H9 (cell line): ENCODE results near the gene XRCC3. TPM values are rescaled to one million over a fixed set of nuclear protein-coding genes. Genes with fewer than 3 reads are reported as not detected.

Source experiments
- DNase-seq: peaks from one replicate; pipeline ENCODE4 v3.0.0-alpha.2; 2017
- H2AFZ ChIP-seq: one replicate; pipeline ENCODE4 v1.6.1; 2013; ENCODE audit warnings: mild to moderate bottlenecking, low read length, control low read depth, moderate library complexity
- H2AK5ac ChIP-seq: 2 replicates; pipeline ENCODE4 v1.6.1; 2013; ENCODE audit warnings: low read length, control low read depth, mixed read lengths; ENCODE audit not compliant: insufficient read length
- H2BK120ac ChIP-seq: one replicate; pipeline ENCODE4 v1.6.1; 2013; ENCODE audit warnings: low read depth, mild to moderate bottlenecking, low read length, control low read depth, inconsistent platforms; ENCODE audit not compliant: poor library complexity, severe bottlenecking
- H2BK12ac ChIP-seq: 2 replicates; pipeline ENCODE4 v1.6.1; 2013; ENCODE audit warnings: low read length, control low read depth, mixed read lengths, low read depth; ENCODE audit not compliant: insufficient read length
- H2BK15ac ChIP-seq: 2 replicates; pipeline ENCODE4 v1.6.1; 2013; ENCODE audit warnings: low read depth, low read length, control low read depth
- H2BK20ac ChIP-seq: one replicate; pipeline ENCODE4 v1.6.1; 2013; ENCODE audit warnings: low read depth, mild to moderate bottlenecking, low read length, control low read depth, inconsistent platforms; ENCODE audit not compliant: poor library complexity, severe bottlenecking
- H2BK5ac ChIP-seq: 2 replicates; pipeline ENCODE4 v1.6.1; 2013; ENCODE audit warnings: low read length, control low read depth, mixed read lengths; ENCODE audit not compliant: insufficient read length
- H3K14ac ChIP-seq: 2 replicates; pipeline ENCODE4 v1.6.1; 2013; ENCODE audit warnings: low read length, control low read depth; ENCODE audit not compliant: insufficient read depth
- H3K18ac ChIP-seq: 2 replicates; pipeline ENCODE4 v1.6.1; 2013; ENCODE audit warnings: low read depth, mild to moderate bottlenecking, mixed read lengths, low read length, control low read depth; ENCODE audit not compliant: insufficient read length
- H3K23ac ChIP-seq: 2 replicates; pipeline ENCODE4 v1.6.1; 2013; ENCODE audit warnings: low read length, control low read depth, mixed read lengths, low read depth; ENCODE audit not compliant: insufficient read length
- H3K23me2 ChIP-seq: 2 replicates; pipeline ENCODE4 v1.6.1; 2013; ENCODE audit warnings: low read depth, mild to moderate bottlenecking, mixed read lengths, low read length, control low read depth; ENCODE audit not compliant: insufficient read length, poor library complexity, severe bottlenecking
- H3K27ac ChIP-seq: 2 replicates; pipeline ENCODE4 v1.5.1; 2013; ENCODE audit warnings: low read length, control low read depth, mixed read lengths, low read depth; ENCODE audit not compliant: insufficient read length
- H3K27me3 ChIP-seq: 2 replicates; pipeline ENCODE4 v1.6.1; 2013; ENCODE audit warnings: low read length, control low read depth, inconsistent platforms; ENCODE audit not compliant: insufficient read depth
- H3K4ac ChIP-seq: 2 replicates; pipeline ENCODE4 v1.6.1; 2013; ENCODE audit warnings: low read depth, mild to moderate bottlenecking, control low read depth, inconsistent platforms, low read length, moderate library complexity
- H3K4me1 ChIP-seq: 2 replicates; pipeline ENCODE4 v1.6.1; 2013; ENCODE audit warnings: low read length, control low read depth, inconsistent platforms; ENCODE audit not compliant: insufficient read depth
- H3K4me2 ChIP-seq: 2 replicates; pipeline ENCODE4 v1.6.1; 2013; ENCODE audit warnings: low read length, control low read depth, mixed read lengths; ENCODE audit not compliant: insufficient read length, insufficient read depth
- H3K56ac ChIP-seq: 2 replicates; pipeline ENCODE4 v1.6.1; 2013; ENCODE audit warnings: low read depth, mild to moderate bottlenecking, mixed read lengths, low read length, control low read depth; ENCODE audit not compliant: insufficient read length
- H3K79me1 ChIP-seq: 2 replicates; pipeline ENCODE4 v1.6.1; 2013; ENCODE audit warnings: low read depth, mild to moderate bottlenecking, moderate library complexity, low read length, control low read depth, inconsistent platforms; ENCODE audit not compliant: insufficient read depth, poor library complexity, severe bottlenecking
- H3K79me2 ChIP-seq: 2 replicates; pipeline ENCODE4 v1.6.1; 2013; ENCODE audit warnings: low read length, control low read depth, inconsistent platforms; ENCODE audit not compliant: insufficient read depth
- H3K9ac ChIP-seq: 2 replicates; pipeline ENCODE4 v1.6.1; 2013; ENCODE audit warnings: low read length, control low read depth, mixed read lengths; ENCODE audit not compliant: insufficient read length; ENCODE audit errors: extremely low read depth
- H3K9me3 ChIP-seq: one replicate; pipeline ENCODE4 v1.6.1; 2013; ENCODE audit warnings: low read depth, low read length, inconsistent platforms; ENCODE audit not compliant: control insufficient read depth
- H3T11ph ChIP-seq: one replicate; pipeline ENCODE4 v1.6.1; 2013; ENCODE audit warnings: mild to moderate bottlenecking, low read length, control low read depth, inconsistent platforms
- H4K20me1 ChIP-seq: one replicate; pipeline ENCODE4 v1.6.1; 2013; ENCODE audit not compliant: control insufficient read depth, insufficient read length, insufficient read depth
- H4K5ac ChIP-seq: 2 replicates; pipeline ENCODE4 v1.6.1; 2013; ENCODE audit warnings: low read depth, mild to moderate bottlenecking, mixed read lengths, low read length, control low read depth; ENCODE audit not compliant: insufficient read length
- H4K8ac ChIP-seq: replicated peaks from 2 replicates; pipeline ENCODE4 v1.6.1; 2013; ENCODE audit warnings: low read length, control low read depth, mixed read lengths, low read depth; ENCODE audit not compliant: insufficient read length
- H4K91ac ChIP-seq: 2 replicates; pipeline ENCODE4 v1.6.1; 2013; ENCODE audit warnings: low read depth, mild to moderate bottlenecking, moderate library complexity, mixed read lengths, low read length, control low read depth; ENCODE audit not compliant: insufficient read length
- H3K27ac Mint-ChIP-seq, 3 experiments: 2 replicates in 2 of 3; 3 replicates in 1 of 3; pipeline ENCODE4 v1.8.0; 2020 to 2021; ENCODE audit warnings: mixed read lengths in 3 of 3, mild to moderate bottlenecking in 1 of 3, moderate library complexity in 1 of 3
- H3K27me3 Mint-ChIP-seq: 2 replicates; pipeline ENCODE4 v1.8.0; 2021; ENCODE audit warnings: low read depth, mild to moderate bottlenecking, moderate library complexity, mixed read lengths
- H3K36me3 Mint-ChIP-seq, 3 experiments: 2 replicates in 2 of 3; 3 replicates in 1 of 3; pipeline ENCODE4 v1.8.0; 2020 to 2021; ENCODE audit warnings: low read depth in 3 of 3, mixed read lengths in 3 of 3; ENCODE audit not compliant: insufficient read depth in 1 of 3
- H3K4me1 Mint-ChIP-seq, 2 experiments: 2 replicates each; pipeline ENCODE4 v1.8.0; 2020; ENCODE audit warnings: mixed read lengths in 2 of 2
- H3K4me3 Mint-ChIP-seq, 2 experiments: 2 replicates in 1 of 2; 3 replicates in 1 of 2; pipeline ENCODE4 v1.8.0; 2020 to 2021; ENCODE audit warnings: mild to moderate bottlenecking in 2 of 2, mixed read lengths in 2 of 2, moderate library complexity in 1 of 2
- H3K9me3 Mint-ChIP-seq, 2 experiments: 2 replicates in 1 of 2; 3 replicates in 1 of 2; pipeline ENCODE4 v1.8.0; 2020; ENCODE audit warnings: mild to moderate bottlenecking in 2 of 2, mixed read lengths in 2 of 2, moderate library complexity in 1 of 2
- CTCF ChIP-seq: fragments of 200-600 bp; sonication (generic); conservative IDR thresholded peaks from 3 replicates; pipeline ENCODE4 v1.8.0; 2021; ENCODE audit warnings: antibody characterized with exemption, mild to moderate bottlenecking
- WGBS: extraction: QIAGEN DNeasy Blood & Tissue Kit; methylation state at CpG from one replicate; pipeline ENCODE4 v1.1.7; 2013; ENCODE audit warnings: missing lambda C conversion rate, low lambda C conversion rate, mixed read lengths; ENCODE audit not compliant: insufficient read length; ENCODE audit errors: extremely low coverage; 5-methylcytosine and 5-hydroxymethylcytosine counted together
- total RNA-seq: library from RNA; stranded (reverse); gene quantifications from 2 replicates; pipeline ENCODE4 v1.2.1, GENCODE V29; 2021

The XRCC3 gene
- total RNA-seq, 1 experiment from 2014 or later = 45.3 TPM

GRCh38 chr14:103716091-103716801 is 995 bp upstream of the XRCC3 start:
- Histone ChIP-seq H2BK120ac (no peak overlapping the region), H3K18ac (no peak overlapping the region), H3K4me1 (no peaks in the 10 kb centered on the region; the same call in 1 of the 2 replicates), H3K14ac (no peak overlapping the region), H3K4ac (no peak overlapping the region), H4K91ac (no peak overlapping the region), H4K20me1 (no peaks in the 10 kb centered on the region), H3K23ac (no peak overlapping the region), H3K23me2 (no peaks in the 10 kb centered on the region), H3K9me3 (no peaks in the 10 kb centered on the region), H2BK15ac (no peak overlapping the region), H4K5ac (no peak overlapping the region), H3K4me2 (peak overlapping the region; percentile 42), H2AFZ (no peak overlapping the region), H3K27me3 (no peaks in the 10 kb centered on the region), H3K79me2 (no peaks in the 10 kb centered on the region; the same call in 1 of the 2 replicates), H2BK12ac (no peak overlapping the region), H3K27ac (no peak overlapping the region), H2BK20ac (no peak overlapping the region), H3K9ac (peak overlapping the region; percentile 16), H4K8ac (no peak overlapping the region), H3K56ac (no peak overlapping the region), H3K79me1 (peaks cover 2% of the 10 kb centered on the region), H3T11ph (no peak overlapping the region), H2BK5ac (no peak overlapping the region), H2AK5ac (no peak overlapping the region)
- TF ChIP-seq CTCF = no peak
- no peak for DNase-seq
- Mint-ChIP-seq H3K4me1 (peaks cover 29 to 31% of the 10 kb centered on the region in 2 experiments), H3K4me3 (peak overlapping the region; percentile 75 to 85), H3K27ac (no peak overlapping the region; a peak in 1 of 7 replicates), H3K27me3 (no peaks in the 10 kb centered on the region; the same call in 1 of the 2 replicates), H3K36me3 (peaks cover 6 to 15% (median 9%) of the 10 kb centered on the region in 3 experiments; a peak in 5 of 7 replicates), H3K9me3 (no peaks in the 10 kb centered on the region)
- no CpG with 5 or more reads among the region's 72 CpGs for WGBS
